HG02973 (cell line): ENCODE data around the gene RNU6-7.

ENCODE experiments used
- ATAC-seq: cut with Tn5 transposase; IDR thresholded peaks from one replicate; pipeline ENCODE4 v1.9.1; 2021; ENCODE audit warnings: moderate library complexity; ENCODE audit not compliant: unreplicated experiment

Gene RNU6-7

GRCh38 chr14:32203928-32204357, 2.1 kb downstream of the RNU6-7 start:
- ATAC-seq, result no peak

GRCh38 chr14:32205554-32205953, 3.7 kb downstream of the RNU6-7 start:
- ATAC-seq, result no peak

GRCh38 chr14:32205984-32206383, 4.1 kb downstream of the RNU6-7 start:
- ATAC-seq, result peak; percentile 41

- ATAC-seq, result no peak
These were observed 4.7 kb downstream of the RNU6-7 start for GRCh38 chr14:32206552-32206951.

- ATAC-seq, result no peak
These were observed 6.6 kb downstream of the RNU6-7 start for GRCh38 chr14:32208490-32208889.

GRCh38 chr14:32209471-32209870, 7.6 kb downstream of the RNU6-7 start:
- ATAC-seq, result no peak

- ATAC-seq, result no peak
These were observed 9.2 kb downstream of the RNU6-7 start for GRCh38 chr14:32211068-32211404.

- no peak for ATAC-seq
These were observed 11.0 kb downstream of the RNU6-7 start for GRCh38 chr14:32212833-32213232.

GRCh38 chr14:32217301-32217700, 15.5 kb downstream of the RNU6-7 start:
- no peak for ATAC-seq

- ATAC-seq, result no peak
These were observed 23.0 kb downstream of the RNU6-7 start for GRCh38 chr14:32224737-32225377.

GRCh38 chr14:32225378-32225920, 23.6 kb downstream of the RNU6-7 start:
- no peak for ATAC-seq

- ATAC-seq, result no peak
These were observed 24.2 kb downstream of the RNU6-7 start for GRCh38 chr14:32226056-32226455.

GRCh38 chr14:32230181-32230580, 28.3 kb downstream of the RNU6-7 start:
- no peak for ATAC-seq

GRCh38 chr14:32230695-32231280, 28.9 kb downstream of the RNU6-7 start:
- no peak for ATAC-seq

GRCh38 chr14:32232481-32232880, 30.6 kb downstream of the RNU6-7 start:
- ATAC-seq, result no peak

GRCh38 chr14:32233260-32233659, 31.4 kb downstream of the RNU6-7 start:
- no peak for ATAC-seq

- no peak for ATAC-seq
These were observed 42.6 kb downstream of the RNU6-7 start for GRCh38 chr14:32244404-32244803.

- ATAC-seq, result no peak
These were observed 44.9 kb downstream of the RNU6-7 start for GRCh38 chr14:32246751-32247150.

- no peak for ATAC-seq
These were observed 47.5 kb downstream of the RNU6-7 start for GRCh38 chr14:32249371-32249770.

- ATAC-seq, result no peak
These were observed 47.9 kb downstream of the RNU6-7 start for GRCh38 chr14:32249780-32250179.

GRCh38 chr14:32250681-32251080, 48.8 kb downstream of the RNU6-7 start:
- ATAC-seq, result no peak

GRCh38 chr14:32251530-32251929, 49.7 kb downstream of the RNU6-7 start:
- no peak for ATAC-seq
